ENCODE measurements around the gene ZBTB16.

Gene ZBTB16

DNA sequence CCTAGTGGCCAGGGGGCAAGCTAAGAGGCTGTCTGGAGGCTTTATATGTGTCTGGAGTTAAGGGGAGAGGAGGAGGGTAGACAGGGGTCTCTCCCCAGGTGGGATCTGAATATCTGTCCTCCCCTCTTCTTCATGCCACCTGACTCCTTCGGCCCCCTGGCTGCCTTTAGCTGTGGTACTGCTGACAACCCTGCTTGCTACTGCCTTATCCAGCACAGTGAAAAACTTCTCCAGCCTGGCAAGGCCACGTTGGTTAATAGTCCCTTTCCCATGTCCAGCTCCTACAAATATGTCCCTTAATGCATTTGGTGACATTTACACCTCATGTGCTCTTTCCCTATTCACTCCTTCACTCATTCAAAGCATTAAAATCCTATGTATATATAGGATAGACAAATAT lies 194.3 kb downstream of the ZBTB16 start:
- DNase-seq = no peak

DNA sequence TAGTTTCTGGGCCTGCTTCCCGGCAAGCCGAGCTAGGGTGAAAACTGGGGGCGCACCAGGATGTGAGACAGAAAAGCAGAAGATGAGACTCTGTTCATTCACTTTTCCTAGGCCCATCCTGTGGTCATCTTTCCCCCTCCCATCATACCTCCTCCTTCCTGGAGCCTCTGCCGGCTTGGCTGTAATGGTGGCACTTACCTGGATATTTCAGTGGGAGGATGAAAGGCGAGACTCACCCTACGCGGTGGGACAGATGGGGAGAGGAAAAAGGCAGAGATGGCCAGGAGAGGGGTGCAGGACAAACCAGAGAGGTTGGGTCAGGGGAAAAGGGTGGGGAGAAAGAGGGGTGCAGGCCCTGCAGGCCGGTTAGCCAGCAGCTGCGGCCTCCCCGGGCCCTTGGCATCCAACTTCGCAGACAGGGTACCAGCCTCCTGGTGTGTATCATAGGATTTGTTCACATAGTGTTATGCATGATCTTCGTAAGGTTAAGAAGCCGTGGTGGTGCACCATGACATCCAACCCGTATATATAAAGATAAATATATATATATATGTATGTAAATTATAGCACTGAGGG lies 195.1 kb downstream of the ZBTB16 start:
- no peak for DNase-seq

DNA sequence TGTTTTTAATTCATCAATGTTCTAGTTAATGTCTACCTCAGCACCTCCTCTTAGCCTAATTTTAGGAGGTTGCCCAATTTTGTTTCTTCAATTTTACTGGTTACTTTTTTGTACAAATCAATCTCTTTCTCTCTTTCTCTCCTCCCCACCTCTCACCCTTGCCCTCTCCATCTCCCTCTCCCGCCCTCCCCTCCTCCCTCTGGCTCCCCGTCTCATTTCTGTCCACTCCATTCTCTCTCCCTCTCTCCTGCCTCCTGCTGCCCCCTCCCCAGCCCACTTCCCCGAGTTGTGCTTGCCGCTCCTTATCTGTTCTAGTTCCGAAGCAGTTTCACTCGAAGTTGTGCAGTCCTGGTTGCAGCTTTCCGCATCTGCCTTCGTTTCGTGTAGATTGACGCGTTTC lies 195.8 kb downstream of the ZBTB16 start:
- no peak for DNase-seq

DNA sequence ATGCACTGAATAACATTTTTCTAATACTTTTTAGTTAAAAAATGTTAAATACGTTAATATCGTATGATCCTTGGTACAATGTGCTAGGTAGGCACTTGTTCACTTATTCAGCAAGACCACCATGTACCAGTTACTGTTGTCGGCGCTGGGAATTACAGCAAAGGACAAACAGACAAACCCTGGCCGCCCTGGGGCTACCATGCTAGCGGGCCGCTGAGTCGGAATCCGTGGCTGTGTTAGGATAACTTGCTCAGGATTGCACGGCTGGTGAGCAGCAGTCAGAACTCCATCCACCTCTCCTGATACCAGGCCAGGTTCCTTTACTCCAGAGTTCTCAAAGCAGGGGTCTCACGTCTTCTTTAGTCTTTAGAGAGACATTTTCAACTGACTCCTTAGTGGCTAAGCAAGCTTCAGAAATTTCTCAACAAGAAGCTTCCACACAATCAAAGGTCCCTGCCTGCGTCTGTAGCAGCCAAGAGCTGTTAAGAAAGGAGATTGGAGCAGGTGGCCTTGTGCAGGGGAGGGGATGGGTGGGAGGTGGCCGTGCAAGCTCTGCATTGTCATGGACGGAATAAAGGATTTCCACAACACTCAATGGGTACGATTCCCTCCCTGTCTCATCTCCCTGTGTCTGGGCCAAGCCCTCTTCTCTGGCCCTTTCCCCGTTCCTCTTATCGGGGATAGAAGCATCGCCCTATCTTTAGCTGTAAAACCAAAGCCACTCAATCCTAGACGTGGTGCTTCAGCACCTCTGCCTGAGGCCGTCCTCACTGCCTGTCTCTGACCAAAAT lies 196.9 kb downstream of the ZBTB16 start:
- DNase-seq = no peak

DNA sequence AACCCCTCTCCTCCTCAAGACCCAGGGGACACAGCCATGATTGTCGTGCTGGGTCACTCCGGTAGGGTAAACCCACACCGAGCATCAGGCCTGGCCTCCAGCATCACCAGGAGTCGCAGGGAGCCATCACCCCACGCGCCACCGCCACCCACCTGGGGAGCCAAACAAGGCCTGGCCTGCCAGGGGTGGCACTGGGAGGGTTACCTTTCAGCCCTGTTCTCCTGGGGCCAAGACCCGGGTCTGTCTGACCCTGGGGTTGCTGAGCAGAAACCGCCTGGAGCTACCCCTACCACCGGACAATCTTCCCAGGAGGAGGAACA lies 197.4 kb downstream of the ZBTB16 start:
- no peak for DNase-seq

DNA sequence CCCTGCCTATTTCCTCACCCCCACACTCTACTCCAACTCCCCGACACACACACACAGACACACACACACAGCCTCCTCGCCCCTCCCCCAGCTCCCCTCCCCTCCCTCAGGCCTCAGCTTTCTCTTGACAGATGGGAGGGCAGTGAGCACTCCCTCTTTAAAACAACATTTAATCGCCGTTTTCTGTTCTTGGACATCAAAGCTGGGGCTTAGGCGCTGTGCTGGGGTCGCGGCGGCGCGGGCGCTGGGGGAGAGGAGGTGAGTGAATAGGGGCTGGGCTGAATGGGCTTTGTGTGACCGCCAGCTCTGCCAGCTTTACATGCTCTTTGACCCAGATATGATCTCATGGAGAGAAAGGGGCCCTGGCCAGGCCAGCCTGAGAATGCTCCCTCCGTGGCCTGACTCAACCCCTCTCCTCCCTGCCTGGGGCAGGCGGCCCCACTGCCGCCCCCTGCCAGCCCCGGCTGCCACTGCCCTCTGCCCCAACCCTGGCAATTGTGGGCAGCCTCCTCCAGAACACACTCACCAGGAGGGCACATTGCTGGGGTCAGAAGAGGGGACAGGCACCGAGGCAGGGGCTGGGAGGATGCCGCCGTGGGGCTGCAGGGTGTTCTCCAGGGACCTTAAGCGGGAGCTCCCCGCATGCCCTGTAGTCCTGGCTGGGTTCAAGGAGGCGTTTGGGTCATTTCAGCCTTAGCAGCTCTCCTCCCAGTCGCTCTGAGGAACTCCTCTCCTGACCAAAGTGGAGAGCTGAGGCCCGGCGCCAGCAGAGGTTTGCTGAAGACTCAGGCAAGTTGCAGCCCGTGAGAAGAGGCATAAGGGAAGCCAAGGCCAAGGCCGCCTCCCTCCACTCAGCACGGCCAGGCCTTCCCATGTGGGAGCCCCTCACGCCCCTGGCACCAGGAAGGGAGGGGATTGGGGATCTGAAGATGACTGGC lies 198.4 kb downstream of the ZBTB16 start:
- DNase-seq = no peak

DNA sequence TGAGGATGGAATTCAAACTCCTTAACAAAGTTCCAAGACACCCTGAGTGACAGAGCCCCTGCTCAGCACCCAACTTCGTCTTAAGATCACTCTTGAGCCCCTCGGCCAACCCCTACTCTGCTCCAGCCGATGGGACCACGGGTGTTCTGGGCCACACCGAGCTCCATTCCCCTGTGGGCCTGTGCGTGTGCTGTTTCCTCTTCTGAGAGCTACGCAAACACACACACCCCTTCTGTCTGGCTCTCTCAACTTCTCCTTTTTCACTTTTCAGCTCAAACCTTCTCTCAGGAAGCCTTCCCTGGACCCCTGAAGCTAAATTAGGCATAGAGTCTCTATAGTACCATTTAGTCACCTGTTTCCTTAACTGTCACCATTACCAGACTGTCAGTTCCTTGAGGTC lies 199.2 kb downstream of the ZBTB16 start:
- no peak for DNase-seq

DNA sequence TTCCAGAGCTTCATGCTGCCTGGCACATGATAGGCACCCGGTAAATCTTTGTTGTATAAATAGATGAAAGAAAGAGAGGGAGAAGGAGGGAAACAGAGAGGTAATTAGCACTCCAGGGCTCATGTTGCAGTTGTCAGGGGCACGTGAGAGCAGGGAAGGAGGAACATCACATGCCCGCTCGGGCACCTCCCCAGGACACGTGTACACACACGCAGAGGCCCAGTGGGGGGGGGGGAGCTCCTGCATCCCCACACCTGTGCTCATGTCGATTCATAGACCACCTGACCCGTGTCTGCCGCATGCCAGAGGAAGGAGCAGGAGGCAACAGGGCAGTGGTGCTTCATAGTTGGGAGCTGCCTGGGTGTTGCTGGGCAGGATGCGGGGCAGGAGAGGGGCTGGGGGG lies 199.6 kb downstream of the ZBTB16 start:
- DNase-seq = no peak

DNA sequence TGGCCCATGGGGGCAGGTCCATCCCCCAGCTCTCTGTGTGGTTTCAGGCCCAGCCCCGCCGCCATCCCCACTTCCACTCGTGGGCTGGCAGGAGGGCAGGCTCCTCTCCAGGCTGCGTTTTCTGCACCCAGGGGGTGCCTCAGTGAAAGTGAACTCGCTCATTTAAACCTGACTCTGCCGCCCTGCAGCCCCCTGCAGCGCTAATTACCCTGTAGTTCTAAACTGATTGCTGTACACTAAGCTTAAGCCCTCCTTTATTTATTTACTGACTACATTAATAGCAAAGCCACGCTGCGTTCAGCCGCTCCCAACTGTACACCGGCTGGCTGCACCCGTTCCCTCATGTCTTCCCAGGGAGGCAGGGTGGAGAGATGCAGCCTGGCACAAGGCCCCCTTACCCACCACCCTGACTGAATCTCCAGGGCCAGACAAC lies 200.1 kb downstream of the ZBTB16 start:
- DNase-seq = no peak

DNA sequence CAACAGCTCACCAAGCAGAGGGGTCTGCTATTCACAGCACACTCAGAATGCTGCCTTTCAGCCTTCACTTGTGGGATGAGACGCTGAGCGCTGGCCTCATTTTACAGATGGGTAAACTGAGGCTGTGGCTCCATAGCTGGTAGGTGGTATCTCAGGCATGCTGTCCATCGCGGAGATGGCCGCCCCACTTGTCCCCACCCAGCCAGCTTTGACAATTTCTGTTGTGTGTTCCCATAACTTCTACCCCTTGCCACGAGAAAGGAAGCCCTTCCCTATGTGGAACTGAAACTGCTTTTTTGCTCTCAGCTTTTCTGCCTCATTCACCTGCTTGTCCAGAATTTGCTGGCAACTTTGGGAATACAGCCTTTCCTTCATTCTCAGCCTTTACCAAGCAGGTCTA lies 200.6 kb downstream of the ZBTB16 start:
- no peak for DNase-seq

DNA sequence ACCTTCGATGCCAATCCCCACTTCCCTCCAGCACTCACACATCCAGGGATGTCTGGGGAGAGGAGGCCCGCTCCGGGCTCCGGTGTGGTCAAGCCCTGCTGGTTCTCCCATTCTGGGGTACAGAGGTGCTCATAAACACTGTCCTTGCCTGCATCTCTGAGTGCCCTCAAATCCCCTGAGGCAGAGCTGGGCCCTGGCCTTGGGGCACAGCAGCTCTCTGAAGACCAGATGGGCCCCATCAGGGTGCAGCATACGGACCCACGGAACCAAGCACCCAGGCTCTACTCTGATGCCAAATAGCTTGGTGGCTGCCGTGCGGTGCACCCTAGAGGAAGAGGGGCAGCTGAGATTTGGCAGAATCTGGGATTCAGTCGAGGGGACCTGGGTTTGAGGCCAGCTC lies 201.0 kb downstream of the ZBTB16 start:
- DNase-seq = no peak

DNA sequence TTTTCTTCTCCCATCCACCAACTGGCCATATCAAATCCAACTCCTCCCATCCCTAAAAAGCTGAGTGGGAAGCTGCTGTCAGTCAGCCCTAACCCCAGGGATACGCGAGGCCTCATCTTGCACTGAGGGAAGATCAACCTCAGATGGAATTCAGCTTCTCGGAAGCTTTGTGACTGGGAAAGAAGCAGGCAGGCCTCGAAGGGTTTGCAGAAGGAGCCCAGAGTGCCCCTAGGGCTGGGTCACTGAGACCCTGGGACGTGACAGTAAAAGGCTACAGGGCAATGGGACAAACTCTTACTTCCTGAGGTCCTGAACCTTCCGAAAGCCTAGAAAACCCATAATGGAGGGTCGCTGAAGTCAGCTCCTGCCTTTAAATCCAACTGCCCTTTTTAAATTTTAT lies 202.3 kb downstream of the ZBTB16 start:
- no peak for DNase-seq

DNA sequence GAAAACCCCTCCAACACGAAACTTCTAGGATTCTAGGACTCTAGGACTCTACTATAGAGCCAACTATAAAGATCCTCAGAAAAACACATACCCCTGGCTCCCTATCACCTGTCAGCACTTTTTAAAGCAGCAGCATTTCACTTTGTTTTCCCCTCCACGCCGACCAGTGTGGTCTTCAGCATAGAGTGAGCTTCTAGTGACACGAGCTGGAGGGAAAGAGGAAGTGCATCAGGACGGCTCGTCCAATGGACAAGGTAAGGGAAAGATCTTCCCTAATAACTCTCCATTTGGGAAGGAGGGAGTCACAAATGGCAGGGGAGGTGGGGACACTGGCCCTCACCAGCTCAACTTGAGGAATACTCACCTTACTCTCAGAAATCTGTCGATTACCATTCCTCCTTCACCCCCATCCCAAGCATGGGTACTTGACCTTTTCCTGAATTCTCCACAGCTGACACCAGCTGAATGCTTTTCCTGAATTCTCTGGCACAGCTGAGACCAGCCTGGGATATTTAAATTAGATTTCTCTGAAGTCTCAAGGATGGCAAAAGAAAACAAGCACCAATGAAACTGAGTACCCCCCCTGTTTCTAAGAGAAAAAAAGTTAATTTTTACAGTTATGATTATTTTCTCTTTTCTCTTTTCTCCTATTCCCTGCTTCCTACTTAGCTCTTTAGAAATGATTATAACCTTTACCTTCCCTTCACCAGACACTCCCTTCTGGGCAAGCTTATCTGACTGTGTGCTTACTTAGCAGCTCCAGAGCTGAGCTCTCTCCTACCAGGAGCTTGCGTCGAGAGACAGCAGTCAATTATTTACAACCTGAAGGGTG lies 203.4 kb downstream of the ZBTB16 start:
- DNase-seq = peak; percentile 38 to 50

DNA sequence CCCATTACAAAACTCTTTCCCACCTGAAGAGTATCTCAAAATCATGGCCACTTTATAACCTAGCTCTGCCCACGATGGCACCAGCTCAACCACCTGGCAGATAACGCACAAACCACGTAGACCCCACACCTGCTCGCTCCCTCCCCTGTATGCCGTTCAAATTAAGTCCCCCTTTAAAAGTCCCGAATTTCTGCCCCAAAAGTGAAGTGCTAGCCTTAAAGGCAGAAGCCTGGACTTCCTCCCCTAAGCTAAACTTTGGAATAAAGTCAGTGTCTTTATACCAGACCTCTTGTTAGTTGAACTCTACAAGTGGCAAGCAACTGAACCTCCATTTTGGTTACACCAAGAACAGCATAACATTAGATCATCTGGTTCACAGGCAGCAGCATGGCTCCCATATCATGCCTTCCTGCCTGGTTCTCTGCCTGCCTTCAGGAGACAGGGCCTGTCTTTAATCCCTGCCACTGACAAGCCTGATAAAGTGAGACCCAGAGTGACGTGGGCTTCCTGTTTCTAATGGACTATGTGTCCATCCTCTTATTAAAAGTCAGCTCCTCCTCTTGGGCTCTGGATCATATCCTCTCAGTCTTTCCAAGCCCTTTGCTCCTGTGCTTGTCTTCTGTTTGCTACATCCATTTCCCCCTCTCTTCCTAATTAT lies 204.1 kb downstream of the ZBTB16 start:
- no peak for DNase-seq

DNA sequence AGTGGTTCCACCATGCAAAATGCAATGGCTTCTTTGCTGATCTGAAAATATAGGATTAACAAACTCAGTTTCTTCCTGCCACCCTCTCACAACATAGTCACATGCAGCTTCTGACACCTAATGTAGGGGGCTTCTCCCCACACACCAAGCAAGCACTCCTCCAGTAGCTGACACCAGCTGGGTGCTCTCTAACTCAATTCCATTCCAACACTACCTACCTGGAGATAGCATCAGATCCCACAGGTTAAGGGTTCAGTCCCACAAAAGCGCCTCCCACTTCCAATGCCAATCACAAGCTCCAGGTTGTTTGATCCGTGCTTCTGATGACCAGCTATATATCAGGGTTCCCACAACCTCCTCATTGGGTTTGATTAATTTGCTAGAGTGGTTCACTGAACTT lies 204.9 kb downstream of the ZBTB16 start:
- no peak for DNase-seq

DNA sequence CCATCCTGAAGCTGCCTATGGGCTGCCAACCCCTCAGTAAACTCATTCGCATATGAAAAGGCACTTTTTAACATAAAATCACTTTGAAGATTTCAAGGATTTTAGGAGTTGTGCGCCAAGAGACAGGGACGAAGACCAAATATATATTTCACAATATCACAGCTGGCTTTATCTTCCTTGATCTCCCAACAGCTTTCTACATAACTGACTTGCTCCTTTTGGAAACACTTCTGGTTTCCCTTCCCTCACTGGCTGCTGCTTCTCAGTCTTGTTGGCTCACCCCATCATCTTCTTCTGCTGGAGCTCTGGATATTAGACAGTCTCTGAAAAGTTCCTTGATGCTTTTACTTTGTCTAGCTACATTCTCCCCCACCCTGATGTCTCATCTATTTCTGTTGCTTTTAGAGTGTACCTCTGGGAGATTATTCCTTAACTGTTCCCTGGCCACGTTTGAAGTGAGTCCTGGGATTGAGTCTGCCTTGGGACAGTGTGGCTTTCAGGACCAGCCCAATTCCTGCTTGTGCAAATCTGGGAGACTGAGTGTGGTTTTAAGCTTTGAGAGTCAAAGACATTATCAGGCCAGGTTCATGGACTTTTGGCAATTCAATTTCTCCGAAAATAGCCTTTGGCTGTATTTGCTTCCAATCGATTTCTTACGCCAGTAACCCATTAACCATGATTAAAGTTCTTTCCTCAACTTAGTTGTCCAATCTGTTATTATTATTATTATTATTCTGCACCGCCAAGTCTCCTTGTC lies 205.8 kb downstream of the ZBTB16 start:
- DNase-seq = no peak

DNA sequence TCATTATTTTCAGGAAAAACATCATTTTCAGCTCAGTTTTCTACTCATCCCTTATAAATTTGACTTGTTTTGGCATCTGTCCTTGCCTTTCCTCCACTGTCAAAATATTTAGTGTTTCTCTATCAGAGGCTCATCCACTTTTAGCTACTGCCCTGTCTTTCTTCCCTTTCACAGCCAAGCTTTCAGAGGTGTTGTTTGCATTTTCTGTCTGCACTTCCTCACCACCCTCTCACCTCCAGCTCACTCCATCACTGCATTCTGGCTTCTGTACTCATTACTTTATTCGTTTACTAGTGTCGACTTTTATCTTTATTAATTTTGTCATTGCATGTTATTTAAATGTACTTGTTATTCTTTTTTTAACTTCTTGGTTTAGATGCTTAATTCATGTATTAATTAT lies 210.0 kb downstream of the ZBTB16 start:
- DNase-seq = no peak

DNA sequence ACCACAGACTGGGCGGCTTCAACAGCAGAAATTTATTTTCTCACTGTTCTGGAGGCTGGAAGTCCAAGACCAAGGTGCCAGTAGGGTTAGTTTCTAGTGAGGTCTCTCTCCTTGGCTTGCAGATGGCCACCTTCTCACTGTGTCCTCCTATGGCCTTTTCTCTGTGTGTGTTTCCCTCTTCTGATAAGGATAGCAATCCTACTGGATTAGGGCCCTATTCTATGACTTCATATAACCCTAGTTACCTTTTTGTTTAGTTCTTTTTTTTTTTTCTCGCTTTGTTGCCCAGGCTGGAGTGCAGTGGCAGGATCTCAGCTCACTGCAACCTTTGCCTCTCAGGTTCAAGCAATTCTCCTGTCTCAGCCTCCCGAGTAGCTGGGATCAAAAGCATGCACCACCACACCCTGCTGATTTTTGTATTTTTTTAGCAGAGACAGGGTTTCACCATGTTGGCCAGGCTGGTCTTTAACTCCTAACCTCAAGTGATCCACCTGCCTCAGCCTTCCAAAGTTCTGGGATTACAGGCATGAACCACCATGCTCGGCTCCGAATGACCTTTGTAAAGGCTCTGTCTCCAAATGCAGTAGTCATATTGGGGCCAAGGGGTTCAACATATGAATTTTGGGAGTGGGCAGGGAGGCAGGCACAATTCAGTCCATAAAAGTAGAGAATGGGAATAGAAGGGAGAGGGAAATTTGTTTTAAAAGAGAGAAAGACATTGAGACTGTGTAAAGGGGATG lies 211.2 kb downstream of the ZBTB16 start:
- DNase-seq = no peak

DNA sequence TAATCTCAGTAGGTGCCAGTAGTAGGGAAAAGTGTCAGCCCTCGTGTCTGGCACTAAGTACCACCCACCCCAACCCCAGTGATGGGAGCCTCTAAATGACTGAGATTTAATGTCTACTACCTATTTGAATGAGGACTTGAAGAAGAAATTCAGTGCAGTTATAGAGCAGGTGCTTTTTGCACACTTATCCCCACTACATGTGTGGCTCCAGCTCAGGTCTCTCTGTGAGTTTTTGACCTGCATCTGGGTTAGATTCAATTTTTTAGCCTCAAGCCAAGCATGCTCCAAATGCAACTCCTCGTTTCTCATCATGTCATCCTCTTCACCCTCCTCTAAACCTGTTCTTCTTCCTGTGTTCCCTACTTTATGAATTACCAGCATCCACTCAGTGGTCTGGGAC lies 211.8 kb downstream of the ZBTB16 start:
- DNase-seq = no peak

DNA sequence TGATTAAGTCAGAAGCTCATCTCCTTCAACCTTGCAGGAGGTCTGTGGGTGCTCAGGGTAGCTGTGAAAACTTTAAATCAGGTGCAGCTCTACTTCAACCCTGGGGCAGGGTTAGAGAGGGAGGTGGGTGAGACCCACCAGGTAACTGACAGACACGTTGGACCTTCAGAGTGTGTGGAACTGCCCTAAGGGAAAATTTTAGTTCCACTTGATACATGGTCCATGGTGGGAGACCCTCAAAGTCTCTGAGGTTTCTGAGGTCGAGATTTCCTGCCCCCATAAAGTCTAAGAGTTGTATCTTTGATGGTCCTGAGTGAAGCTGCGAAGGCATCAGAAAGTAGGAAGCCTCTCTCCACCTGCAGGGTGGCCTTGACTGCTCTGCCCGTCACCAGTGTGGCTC lies 212.8 kb downstream of the ZBTB16 start:
- no peak for DNase-seq

DNA sequence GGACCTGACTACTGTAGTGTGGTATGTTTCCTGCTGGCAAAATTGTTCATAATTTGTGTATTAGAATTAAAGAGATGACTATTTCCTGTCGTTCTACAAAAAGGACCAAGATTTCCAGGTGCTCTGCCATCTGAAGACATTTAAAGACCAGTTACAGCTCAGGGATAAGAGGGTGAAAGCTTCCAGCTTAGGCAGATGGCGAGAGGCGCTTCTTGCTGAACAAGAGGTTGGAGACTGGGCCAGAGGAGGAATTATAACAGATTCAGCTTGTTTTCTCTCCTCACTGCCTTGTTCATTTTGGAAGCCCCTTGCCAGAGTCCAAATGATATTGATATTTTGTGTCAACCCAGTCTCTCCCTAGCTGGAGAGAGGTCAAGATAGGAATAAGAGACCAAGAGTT lies 213.6 kb downstream of the ZBTB16 start:
- DNase-seq = no peak

Measured in NCI-H446 (cell line).